Skeletal muscle satellite cell (primary cell): ENCODE results near the gene C3orf85.
"Not testable (repeated sequence)": the region's sequence is repeated elsewhere in the genome, so short reads cannot be mapped to it uniquely, and the experiment has no call there.

Experiments
- H3K27me3 ChIP-seq: 2 replicates; pipeline ENCODE4 v1.7.0; 2013; ENCODE audit warnings: low read length; ENCODE audit not compliant: control insufficient read depth, insufficient read depth
- H3K36me3 ChIP-seq: 2 replicates; pipeline ENCODE4 v1.7.0; 2013; ENCODE audit warnings: mild to moderate bottlenecking, control low read depth, low read length; ENCODE audit not compliant: insufficient read depth
- H3K4me1 ChIP-seq: 2 replicates; pipeline ENCODE4 v1.7.0; 2013; ENCODE audit warnings: low read length; ENCODE audit not compliant: control insufficient read depth, insufficient read depth
- H3K4me2 ChIP-seq: 2 replicates; pipeline ENCODE4 v1.7.0; 2013; ENCODE audit warnings: mild to moderate bottlenecking, low read length
- H3K4me3 ChIP-seq: 2 replicates; pipeline ENCODE4 v1.7.0; 2013; ENCODE audit warnings: low read length
- H3K9ac ChIP-seq: 2 replicates; pipeline ENCODE4 v1.7.0; 2013; ENCODE audit warnings: mild to moderate bottlenecking, low read depth, low read length, moderate library complexity
- H3K9me3 ChIP-seq: replicated peaks from 2 replicates; pipeline ENCODE4 v1.7.0; 2013; ENCODE audit warnings: mild to moderate bottlenecking, control low read depth, low read length

C3orf85 gene

DNA sequence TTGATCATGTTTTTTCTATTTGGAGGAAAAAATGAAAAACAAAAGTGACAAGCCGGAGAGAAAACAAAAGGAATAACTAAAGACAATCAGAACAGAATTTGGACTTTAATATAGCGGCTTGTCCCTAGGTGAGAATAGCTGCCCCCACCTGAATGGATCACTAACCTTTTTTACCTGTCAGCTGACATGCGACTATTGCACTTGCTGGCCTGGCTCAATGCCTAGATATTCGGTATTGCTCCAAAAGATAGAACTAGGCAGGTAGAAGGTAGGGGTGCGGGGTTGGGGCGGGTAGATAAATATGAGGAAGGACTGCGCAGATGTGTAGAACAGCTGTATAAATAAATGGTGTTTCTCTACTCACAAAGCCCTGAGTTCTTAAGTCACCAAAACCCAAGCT lies 17.9 kb upstream of the C3orf85 start:
- Histone ChIP-seq H3K4me2 (no peak overlapping the region), H3K9me3 (no peaks in the 10 kb centered on the region), H3K4me1 (no peaks in the 10 kb centered on the region), H3K27me3 (no peaks in the 10 kb centered on the region), H3K9ac (no peak overlapping the region), H3K36me3 (no peaks in the 10 kb centered on the region), H3K4me3 (no peak overlapping the region)

DNA sequence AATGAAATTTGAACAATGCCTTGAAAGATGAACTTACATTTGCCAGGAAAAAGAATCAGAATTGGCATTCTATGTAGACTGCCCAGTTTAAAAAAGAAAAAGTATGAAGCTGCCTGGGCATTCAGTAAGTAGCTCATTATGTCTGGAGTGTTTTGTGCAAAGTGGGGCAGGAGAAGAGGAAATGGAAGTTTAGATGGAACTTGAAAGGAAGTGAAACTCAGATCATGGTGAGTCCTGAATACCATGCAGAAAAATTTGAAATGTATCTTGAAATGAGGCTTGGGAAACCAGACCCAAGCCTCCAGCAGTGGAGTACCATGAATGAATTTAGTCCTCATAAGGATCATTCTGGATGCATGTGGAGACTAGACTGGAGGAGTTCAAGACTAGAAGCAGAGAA lies 13.8 kb upstream of the C3orf85 start:
- no peaks in the 10 kb centered on the region for H3K4me1 ChIP-seq
- no peaks in the 10 kb centered on the region for H3K9me3 ChIP-seq
- no peaks in the 10 kb centered on the region for H3K27me3 ChIP-seq
- H3K4me3 ChIP-seq = no peak overlapping the region
- no peaks in the 10 kb centered on the region for H3K36me3 ChIP-seq
- no peak overlapping the region for H3K9ac ChIP-seq
- no peak overlapping the region for H3K4me2 ChIP-seq

DNA sequence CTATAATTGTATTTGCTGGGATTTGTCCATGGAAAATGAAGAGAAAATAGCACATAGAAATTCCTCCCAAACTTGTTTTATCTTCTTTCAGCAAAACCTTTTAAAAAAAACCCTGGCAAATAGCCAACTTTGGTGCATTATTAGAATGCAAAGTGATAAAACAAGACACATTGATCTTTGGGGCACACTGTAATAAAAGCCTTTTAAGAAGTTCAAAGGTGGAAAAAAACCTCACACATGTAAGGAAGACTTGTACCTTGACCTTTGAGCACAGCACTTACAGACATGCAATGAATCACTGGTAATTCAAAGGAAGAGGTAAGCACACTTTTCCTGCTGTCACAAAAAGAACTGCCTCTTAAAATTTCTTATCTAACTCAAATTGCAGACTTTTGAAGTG lies 10.6 kb upstream of the C3orf85 start:
- Histone ChIP-seq H3K4me3 (no peak overlapping the region), H3K4me1 (no peaks in the 10 kb centered on the region), H3K4me2 (no peak overlapping the region), H3K9ac (no peak overlapping the region), H3K27me3 (no peaks in the 10 kb centered on the region), H3K9me3 (no peaks in the 10 kb centered on the region), H3K36me3 (no peaks in the 10 kb centered on the region)

DNA sequence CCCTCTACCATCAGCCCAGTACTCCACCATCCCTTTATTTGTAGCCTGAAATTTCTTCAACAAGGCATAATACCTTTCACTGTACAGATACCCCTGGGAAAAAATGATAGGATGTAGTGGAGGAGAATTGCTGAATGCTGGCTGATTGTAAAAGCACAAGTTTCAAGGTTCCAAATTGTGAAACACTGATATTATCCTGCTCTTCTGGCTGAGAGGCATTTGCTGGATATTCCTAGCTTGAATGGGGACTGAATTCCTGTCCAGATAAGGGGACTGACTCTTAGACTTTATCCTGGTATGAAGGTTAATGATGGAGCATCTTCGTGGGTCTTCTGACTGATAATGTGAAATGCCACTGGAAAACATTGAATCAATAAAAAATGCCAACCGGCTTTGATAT lies 9.0 kb upstream of the C3orf85 start:
- no peaks in the 10 kb centered on the region for H3K4me1 ChIP-seq
- no peaks in the 10 kb centered on the region for H3K36me3 ChIP-seq
- H3K4me3 ChIP-seq = no peak overlapping the region
- no peak overlapping the region for H3K9ac ChIP-seq
- H3K27me3 ChIP-seq = no peaks in the 10 kb centered on the region
- H3K4me2 ChIP-seq = no peak overlapping the region
- H3K9me3 ChIP-seq = no peaks in the 10 kb centered on the region

DNA sequence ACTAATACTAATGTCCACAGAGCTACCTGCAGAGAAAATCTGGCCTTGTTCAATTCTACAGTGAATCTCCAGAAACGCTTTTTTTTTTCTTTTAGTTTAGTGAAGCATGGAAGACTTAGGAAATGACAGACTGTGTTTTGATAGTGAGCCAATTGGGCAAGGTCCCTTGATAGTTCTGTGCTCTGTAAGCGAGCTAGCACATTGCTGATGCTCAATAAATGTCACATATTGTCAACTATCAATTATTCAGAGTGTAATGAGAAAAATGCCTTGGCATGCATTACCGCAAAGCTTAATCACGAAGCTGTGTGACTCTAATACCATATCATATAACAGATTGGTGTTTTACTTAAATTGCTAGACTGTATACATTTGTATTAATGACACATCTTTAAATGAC lies 5.2 kb upstream of the C3orf85 start:
- H3K4me3 ChIP-seq = no peak overlapping the region
- H3K27me3 ChIP-seq = no peaks in the 10 kb centered on the region
- H3K36me3 ChIP-seq = no peaks in the 10 kb centered on the region
- no peak overlapping the region for H3K9ac ChIP-seq
- H3K9me3 ChIP-seq = no peaks in the 10 kb centered on the region
- no peaks in the 10 kb centered on the region for H3K4me1 ChIP-seq
- H3K4me2 ChIP-seq = no peak overlapping the region

DNA sequence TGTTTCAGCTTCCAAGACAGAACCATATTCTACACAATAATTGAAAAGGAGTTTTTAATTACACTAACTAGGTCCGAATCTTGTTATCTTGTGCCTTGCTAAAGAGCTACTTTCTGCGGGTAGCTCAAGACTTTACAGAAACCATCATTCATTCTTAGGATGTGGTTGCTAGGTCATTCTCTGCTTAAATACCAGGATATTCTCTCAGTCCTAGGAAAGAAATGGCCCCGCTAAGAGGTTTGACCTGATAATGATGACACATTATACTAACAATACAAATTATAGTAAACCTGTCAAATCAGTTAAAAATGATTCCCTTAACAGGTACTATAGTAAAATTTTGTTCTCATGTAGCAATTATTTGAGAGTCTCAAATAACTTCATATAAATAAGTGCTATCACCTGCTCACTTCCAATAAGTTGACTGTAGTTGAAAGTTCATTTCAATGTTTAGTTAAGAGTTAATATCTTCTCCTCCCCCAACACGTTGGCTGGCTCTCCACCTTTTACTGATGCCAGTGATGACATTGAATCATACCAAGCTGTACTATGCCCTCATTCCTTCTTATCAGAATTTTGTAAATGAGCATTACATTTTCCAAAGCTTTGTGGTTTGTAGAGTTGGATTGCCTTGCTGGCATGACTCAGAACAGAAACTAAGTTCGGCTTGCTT lies 3.6 kb upstream of the C3orf85 start:
- no peaks in the 10 kb centered on the region for H3K9me3 ChIP-seq
- H3K4me3 ChIP-seq = no peak overlapping the region
- no peaks in the 10 kb centered on the region for H3K4me1 ChIP-seq
- H3K36me3 ChIP-seq = no peaks in the 10 kb centered on the region
- no peak overlapping the region for H3K9ac ChIP-seq
- H3K27me3 ChIP-seq = no peaks in the 10 kb centered on the region
- no peak overlapping the region for H3K4me2 ChIP-seq

DNA sequence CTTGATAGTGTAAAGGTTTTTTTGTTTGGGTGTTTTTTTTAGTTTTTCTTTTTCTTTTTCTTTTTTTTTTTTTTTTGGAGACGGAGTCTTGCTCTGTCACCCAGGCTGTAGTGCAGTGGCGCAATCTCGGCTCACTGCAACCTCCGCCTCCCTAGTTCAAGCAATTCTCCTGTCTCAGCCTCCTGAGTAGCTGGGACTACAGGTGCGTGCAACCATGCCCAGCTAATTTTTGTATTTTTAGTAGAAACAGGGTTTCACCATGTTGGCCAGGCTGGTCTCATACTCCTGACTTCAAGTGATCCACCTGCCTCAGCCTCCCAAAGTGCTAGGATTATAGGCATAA lies 3.1 kb upstream of the C3orf85 start:
- not testable (repeated sequence) for H3K4me1 ChIP-seq, H3K27me3 ChIP-seq, H3K36me3 ChIP-seq, H3K4me2 ChIP-seq, H3K9ac ChIP-seq, H3K9me3 ChIP-seq, H3K4me3 ChIP-seq

DNA sequence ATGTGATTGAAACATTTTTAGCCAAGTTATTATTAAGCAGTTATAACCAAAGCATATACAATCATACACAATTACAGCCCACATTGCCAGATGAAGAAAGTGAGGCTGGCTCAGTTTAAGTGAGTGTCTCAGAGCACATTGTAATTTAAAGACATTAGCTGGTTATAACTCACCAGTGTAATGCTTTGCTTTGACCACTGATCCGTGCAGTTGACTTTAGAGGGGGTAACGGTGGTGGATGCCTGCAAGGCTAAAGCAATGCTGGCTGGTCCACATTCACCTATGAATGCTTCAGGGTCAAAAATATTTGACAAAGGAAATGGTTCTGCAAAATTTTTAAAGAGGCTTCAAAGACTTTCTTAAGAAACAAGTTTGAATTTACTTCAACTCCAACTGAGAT lies 1.2 kb downstream of the C3orf85 start:
- Histone ChIP-seq H3K4me2 (no peak overlapping the region), H3K4me3 (no peak overlapping the region), H3K36me3 (no peaks in the 10 kb centered on the region), H3K27me3 (no peaks in the 10 kb centered on the region), H3K9ac (no peak overlapping the region), H3K4me1 (no peaks in the 10 kb centered on the region), H3K9me3 (peaks cover 3% of the 10 kb centered on the region)

DNA sequence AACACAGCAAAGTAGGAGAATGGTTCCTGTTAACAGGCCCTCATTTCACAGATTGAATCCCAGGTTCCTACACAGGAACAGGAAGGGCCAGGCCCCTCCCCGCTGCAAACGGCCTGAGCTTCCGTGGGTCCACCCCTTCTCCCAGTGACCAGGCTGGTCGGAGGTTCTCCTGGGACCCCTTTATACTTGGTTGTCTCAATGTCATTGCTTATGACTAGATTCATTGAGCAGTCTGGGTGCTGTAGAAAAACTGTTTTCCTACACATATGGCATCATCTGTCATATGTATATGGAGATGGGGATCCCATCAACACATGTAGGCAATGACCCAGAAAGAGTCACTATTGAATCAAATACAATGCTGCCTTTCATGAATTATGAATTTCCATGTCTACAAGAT lies 3.8 kb downstream of the C3orf85 start:
- H3K9ac ChIP-seq = no peak overlapping the region
- no peaks in the 10 kb centered on the region for H3K27me3 ChIP-seq
- H3K4me3 ChIP-seq = no peak overlapping the region
- no peaks in the 10 kb centered on the region for H3K36me3 ChIP-seq
- H3K9me3 ChIP-seq = peaks cover 3% of the 10 kb centered on the region
- no peaks in the 10 kb centered on the region for H3K4me1 ChIP-seq
- H3K4me2 ChIP-seq = no peak overlapping the region

DNA sequence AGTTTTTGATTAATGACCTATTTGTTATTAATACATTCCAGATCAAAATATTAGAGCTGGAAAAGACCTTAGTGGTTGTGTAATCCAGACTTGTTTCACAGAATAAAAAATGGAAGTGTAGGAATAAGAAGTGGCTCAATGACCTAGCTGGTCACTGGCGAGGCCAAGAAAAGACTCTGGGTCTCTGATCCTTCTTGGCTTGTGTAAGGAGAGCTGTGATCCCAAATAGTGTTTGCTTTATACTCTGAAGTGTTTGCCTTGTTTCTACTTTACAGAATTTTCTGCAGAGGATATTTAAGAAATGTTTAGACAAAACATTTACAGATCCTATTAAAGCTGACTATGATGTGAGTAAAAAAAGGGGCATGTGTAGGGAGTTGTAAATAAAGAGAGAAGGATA lies 7.1 kb downstream of the C3orf85 start:
- Histone ChIP-seq H3K27me3 (no peaks in the 10 kb centered on the region), H3K9ac (no peak overlapping the region), H3K36me3 (no peaks in the 10 kb centered on the region), H3K4me2 (no peak overlapping the region), H3K9me3 (peaks cover 3% of the 10 kb centered on the region), H3K4me3 (no peak overlapping the region), H3K4me1 (no peaks in the 10 kb centered on the region)

DNA sequence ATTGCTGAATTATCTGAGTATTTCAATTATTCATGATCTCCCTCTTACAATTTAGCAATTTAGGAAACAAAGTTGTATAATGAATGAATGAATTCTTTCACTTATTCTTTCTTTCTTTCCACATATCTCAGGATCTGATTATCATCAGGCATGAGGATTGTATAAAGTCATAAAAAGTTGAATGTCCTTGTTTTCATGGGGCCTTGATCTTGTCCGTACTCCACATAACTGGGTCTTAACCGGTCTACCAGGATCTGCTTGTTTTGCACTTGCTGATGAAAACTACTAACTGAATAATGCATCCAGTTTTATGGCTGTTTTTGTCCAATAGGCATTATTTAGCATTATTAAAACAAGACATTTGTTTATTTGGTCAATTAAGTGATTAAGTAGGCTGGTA lies 12.6 kb downstream of the C3orf85 start:
- Histone ChIP-seq H3K36me3 (no peaks in the 10 kb centered on the region), H3K9me3 (no peaks in the 10 kb centered on the region), H3K27me3 (no peaks in the 10 kb centered on the region), H3K4me1 (no peaks in the 10 kb centered on the region), H3K4me2 (no peak overlapping the region), H3K9ac (no peak overlapping the region), H3K4me3 (no peak overlapping the region)

DNA sequence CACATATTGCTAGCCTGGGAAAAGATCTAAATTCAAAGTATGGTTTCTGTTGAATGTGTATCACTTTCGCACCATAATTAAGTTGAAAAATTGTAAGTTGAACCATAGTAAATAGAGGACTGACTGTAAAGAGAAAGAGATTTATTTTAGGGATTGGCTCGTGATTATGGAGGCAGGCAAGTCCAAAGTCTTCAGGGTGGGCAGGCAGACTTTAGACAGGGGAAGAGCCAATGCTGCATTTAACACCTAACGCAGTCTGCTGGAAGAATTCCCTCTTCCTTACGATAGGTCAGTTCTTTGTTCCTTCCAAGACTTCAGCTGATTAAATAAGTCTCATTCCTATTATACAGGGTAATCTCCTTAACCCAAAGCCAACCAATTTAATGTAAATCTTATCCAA lies 15.8 kb downstream of the C3orf85 start:
- H3K36me3 ChIP-seq = no peaks in the 10 kb centered on the region
- no peak overlapping the region for H3K4me3 ChIP-seq
- no peaks in the 10 kb centered on the region for H3K27me3 ChIP-seq
- H3K9me3 ChIP-seq = no peaks in the 10 kb centered on the region
- H3K9ac ChIP-seq = no peak overlapping the region
- H3K4me2 ChIP-seq = no peak overlapping the region
- no peaks in the 10 kb centered on the region for H3K4me1 ChIP-seq
